NB4 (cell line): ENCODE results near the gene RNF217.

Experiments used
- CTCF ChIP-seq: IDR thresholded peaks from one replicate; pipeline ENCODE4 v1.5.1; 2012; ENCODE audit warnings: low read depth, low read length
- POLR2A ChIP-seq: IDR thresholded peaks from 2 replicates; pipeline ENCODE4 v1.6.1; 2011; ENCODE audit warnings: mild to moderate bottlenecking; ENCODE audit not compliant: insufficient read length; ENCODE audit errors: extremely low read depth

- TF ChIP-seq POLR2A (no peak), CTCF (no peak)
Measured at GRCh38 chr6:124963831-124964763, 1.9 kb downstream of the RNF217 start.
